DMS53 treated with DMSO at 0.1 percent for 48 hours (cell line): ENCODE data around the gene NAV2.

ENCODE experiments used
- DNase-seq: peaks from one replicate; lab custom pipeline; 2025; ENCODE audit not compliant: unreplicated experiment; lab: John Stamatoyannopoulos, UW

Gene NAV2

GRCh38 chr11:20011307-20011951 lies 298.8 kb downstream of the NAV2 start:
- peak; percentile 38 for DNase-seq

DNA sequence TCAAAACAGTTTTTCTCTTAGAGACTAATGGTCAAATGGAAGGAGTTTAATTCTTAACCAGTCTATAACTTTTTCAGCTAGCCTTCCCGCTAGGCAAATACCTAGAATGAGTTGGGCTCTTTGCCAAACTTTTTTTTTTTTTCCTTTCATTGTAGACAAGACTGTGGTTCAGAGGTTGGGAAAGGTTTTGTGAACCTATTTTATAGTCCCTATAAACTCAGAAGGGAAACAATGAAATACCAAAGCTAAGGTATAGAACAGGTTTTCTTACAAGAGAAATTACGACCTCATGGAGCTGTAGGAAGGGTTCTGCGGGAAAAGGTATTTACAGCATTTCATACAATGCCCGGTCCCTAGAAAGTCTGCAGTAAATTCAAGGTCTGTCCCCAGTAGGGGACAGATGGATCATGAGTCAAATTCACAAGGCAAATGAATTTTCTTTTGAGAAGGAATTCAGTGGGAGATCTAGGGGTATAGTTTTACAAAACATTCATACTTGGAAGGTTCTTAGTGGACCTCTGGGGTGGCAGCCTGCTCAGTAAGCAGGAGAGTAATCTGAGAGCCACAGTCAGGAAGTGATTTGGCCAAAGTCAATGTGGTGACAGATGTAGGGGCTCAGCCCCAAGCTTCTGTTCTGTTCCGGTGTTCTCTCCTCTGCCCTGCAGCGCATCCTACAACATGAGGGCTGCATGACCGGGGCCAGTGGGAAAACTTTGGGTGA lies 300.9 kb downstream of the NAV2 start:
- DNase-seq: peak; percentile 44

DNA sequence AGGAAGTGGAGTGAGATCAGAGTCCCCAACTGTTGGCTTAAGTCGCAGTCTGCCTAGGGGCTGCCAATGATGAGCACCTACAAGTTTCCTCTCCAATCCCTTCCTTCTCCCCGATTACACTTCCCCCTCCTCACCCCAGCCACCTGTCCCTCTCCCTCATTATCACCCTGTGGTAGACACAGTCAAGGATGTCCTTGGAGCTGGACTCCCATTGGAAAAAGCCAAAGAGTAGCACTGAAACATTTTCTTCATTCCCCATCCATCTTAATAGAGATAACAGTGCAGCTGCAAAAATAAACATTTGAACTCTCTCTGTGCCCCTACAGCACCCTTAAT lies 301.4 kb downstream of the NAV2 start:
- DNase-seq: no peak

GRCh38 chr11:20015101-20015500 lies 302.5 kb downstream of the NAV2 start:
- DNase-seq: no peak

DNA sequence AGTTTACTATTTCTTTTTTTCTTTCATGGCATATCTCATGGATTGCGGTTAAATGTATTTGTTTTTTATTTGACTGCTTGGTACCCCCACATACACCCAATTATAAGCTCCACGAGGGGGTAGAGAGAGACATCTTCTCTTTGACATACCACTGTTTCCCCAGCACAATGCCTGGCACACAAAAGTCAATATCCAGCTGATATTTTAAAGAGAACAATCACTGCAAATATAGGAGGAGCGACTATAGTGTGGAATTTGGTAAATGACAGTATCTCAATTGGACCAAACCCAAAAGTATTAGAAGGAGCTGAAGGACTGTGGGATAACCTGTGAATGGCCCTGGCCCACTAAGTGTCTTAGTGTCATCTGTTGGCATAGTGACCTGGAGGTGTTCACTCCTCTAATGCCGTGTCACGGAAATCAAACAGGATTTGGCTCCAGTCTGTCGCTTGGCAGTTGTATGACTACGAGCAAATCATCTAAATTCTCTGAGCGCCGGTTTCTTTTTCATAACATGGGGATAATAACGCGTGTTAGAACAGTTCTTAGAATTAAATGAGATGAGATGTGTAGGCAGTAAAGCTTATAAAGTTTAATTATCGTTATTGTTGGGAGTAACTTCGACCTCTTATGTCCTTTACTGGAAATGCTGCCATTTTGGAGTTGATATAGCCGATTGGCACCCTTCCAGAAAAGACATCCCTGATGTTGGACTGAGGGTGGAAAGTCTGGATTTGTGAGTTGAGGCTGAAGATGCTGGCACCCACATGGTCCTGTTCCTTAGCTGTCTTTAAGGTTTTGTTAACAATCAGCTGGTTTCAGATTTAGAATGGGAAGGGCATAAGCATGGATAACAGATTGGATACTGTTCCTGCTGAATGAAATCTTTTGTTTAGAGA lies 303.1 kb downstream of the NAV2 start:
- DNase-seq: no peak

- no peak for DNase-seq
Observed at GRCh38 chr11:20016526-20016925, 303.9 kb downstream of the NAV2 start.

GRCh38 chr11:20017320-20017719 lies 304.7 kb downstream of the NAV2 start:
- peak; percentile 47 for DNase-seq

GRCh38 chr11:20020198-20020597 lies 307.6 kb downstream of the NAV2 start:
- DNase-seq: no peak

GRCh38 chr11:20020716-20021115 lies 308.1 kb downstream of the NAV2 start:
- no peak for DNase-seq

DNA sequence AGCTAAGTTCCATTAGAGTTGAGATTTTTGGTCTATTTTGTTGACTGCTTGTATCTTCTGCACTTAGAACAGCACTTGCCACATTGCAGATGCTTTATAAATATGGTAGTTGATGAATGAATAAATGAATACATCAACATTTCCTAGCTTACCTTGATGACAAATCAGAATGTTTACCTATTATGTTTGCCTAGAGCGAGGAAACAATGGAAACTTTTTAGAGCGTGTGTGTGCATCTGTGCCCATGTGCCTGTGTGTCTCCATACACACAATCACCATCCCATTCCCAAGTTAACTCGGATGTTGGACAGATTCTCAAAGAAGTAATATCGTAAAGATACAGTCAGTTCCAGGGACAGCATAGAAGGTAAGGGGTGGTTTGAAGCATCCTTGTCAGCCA lies 308.6 kb downstream of the NAV2 start:
- DNase-seq: peak; percentile 69

- DNase-seq: peak; percentile 64
Observed at GRCh38 chr11:20021771-20022362, 309.2 kb downstream of the NAV2 start.

DNA sequence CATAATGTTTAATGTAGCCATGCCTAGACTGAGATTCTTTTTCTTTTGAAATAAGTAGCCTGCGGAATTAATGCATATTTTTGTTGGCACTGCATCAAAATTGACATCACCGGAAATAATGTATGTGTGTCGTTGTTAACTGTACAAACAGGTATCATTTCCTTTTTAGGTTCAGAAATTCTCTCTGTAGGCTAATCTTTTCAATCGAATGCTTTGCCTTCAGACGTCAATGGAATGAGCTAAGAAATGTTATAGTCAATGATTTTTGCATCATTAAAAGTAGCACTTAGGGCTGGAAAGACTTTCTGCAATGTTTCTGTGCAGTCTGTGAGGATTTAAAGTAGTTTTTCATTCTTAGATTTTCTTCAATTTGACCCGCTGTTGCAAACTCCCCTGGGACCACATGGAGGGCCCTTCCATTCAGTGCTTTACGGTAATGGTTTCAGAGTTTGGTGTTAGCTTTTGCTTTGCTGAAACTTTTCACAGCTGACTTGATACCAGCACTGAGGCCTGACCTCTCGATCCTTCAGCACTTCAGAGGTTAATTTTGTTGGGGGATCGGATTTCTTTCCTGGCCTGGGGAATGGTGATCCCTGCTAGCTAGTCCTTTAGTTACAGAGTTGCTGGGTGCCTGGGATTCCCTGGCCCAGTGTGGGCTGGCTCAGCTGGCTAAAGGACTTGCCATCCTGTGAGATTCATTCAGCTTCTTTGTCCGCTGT lies 309.9 kb downstream of the NAV2 start:
- peak; percentile 60 for DNase-seq

- no peak for DNase-seq
Observed at GRCh38 chr11:20023082-20023426, 310.4 kb downstream of the NAV2 start.

GRCh38 chr11:20024172-20024935 lies 311.7 kb downstream of the NAV2 start:
- DNase-seq: no peak

- no peak for DNase-seq
Observed at GRCh38 chr11:20025332-20025840, 312.7 kb downstream of the NAV2 start.

GRCh38 chr11:20026629-20027555 lies 314.3 kb downstream of the NAV2 start:
- peak; percentile 97 for DNase-seq

DNA sequence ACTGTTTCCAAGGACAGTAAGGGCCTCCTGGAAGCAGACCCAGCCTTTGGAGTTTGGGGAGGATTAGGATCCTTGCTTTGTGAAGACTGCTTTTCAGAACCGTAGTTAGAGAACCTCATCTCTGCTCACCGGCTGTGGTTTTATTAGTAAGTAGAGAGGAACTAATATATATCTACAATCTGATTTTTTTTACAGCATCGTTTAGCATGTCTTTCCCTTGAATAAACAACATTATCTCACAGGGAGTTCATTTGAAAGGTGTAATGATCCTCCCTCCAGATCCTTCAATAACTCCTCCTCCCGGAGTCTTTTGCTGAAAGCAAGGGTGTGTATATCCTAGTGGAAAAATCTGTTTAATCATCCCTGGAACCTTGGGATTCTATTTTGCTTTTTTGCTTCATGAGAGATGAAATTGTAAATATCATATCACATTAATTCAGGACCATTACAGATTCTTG lies 314.9 kb downstream of the NAV2 start:
- DNase-seq: no peak

GRCh38 chr11:20029193-20029592 lies 316.6 kb downstream of the NAV2 start:
- DNase-seq: no peak

GRCh38 chr11:20030472-20030871 lies 317.8 kb downstream of the NAV2 start:
- DNase-seq: no peak
